GM18868 (cell line): ENCODE data around the gene CSRP3.

Experiments
- ATAC-seq: cut with Tn5 transposase; IDR thresholded peaks from one replicate; pipeline ENCODE4 v1.9.1; 2021; ENCODE audit warnings: mild to moderate bottlenecking, moderate library complexity; ENCODE audit not compliant: unreplicated experiment

Gene CSRP3

GRCh38 chr11:19201737-19202605 is at the start of gene CSRP3:
Gene CSRP3 (minus strand): TSS chr11:19201983. CDS start chr11:19192448, 9,535 bp downstream.
- no peak for ATAC-seq

- ATAC-seq: no peak
Observed at GRCh38 chr11:19251577-19251976, 49.8 kb upstream of the CSRP3 start.

- ATAC-seq: no peak
Observed at GRCh38 chr11:19246816-19247215, 45.0 kb upstream of the CSRP3 start.

GRCh38 chr11:19245351-19245750 is 43.6 kb upstream of the CSRP3 start:
- no peak for ATAC-seq

GRCh38 chr11:19244621-19245020 is 42.8 kb upstream of the CSRP3 start:
- no peak for ATAC-seq

- ATAC-seq: no peak
Observed at GRCh38 chr11:19244084-19244483, 42.3 kb upstream of the CSRP3 start.

- ATAC-seq: no peak
Observed at GRCh38 chr11:19243613-19244012, 41.8 kb upstream of the CSRP3 start.

- no peak for ATAC-seq
Observed at GRCh38 chr11:19243143-19243542, 41.4 kb upstream of the CSRP3 start.

GRCh38 chr11:19242179-19242932 is 40.6 kb upstream of the CSRP3 start:
- no peak for ATAC-seq

GRCh38 chr11:19241260-19242178 is 39.7 kb upstream of the CSRP3 start:
- peak; percentile 29 for ATAC-seq

GRCh38 chr11:19240420-19241259 is 38.9 kb upstream of the CSRP3 start, which contains the start of gene E2F8:
Gene E2F8 (minus strand): TSS chr11:19240945. CDS start chr11:19240121, 824 bp downstream.
- peak; percentile 90 for ATAC-seq

- ATAC-seq: no peak
Observed at GRCh38 chr11:19239039-19239438, 37.3 kb upstream of the CSRP3 start.

GRCh38 chr11:19237813-19238212 is 36.0 kb upstream of the CSRP3 start:
- ATAC-seq: no peak

- ATAC-seq: no peak
Observed at GRCh38 chr11:19237381-19237780, 35.6 kb upstream of the CSRP3 start.

- no peak for ATAC-seq
Observed at GRCh38 chr11:19234231-19234817, 32.5 kb upstream of the CSRP3 start.

GRCh38 chr11:19232910-19233503 is 31.2 kb upstream of the CSRP3 start:
- no peak for ATAC-seq

- no peak for ATAC-seq
Observed at GRCh38 chr11:19229671-19230070, 27.9 kb upstream of the CSRP3 start.

- no peak for ATAC-seq
Observed at GRCh38 chr11:19228968-19229367, 27.2 kb upstream of the CSRP3 start.
